Prostate gland (tissue), 2 donors: ENCODE data around the gene SLC2A4. TPM values are rescaled to one million over a fixed set of nuclear protein-coding genes. Genes with fewer than 3 reads are reported as not detected.

Source experiments
- DNase-seq: peaks from one replicate; pipeline ENCODE4 v3.0.0-alpha.2; 2019; ENCODE audit warnings: low spot score
- H3K27ac ChIP-seq, 2 donors: fragments of 200-600 bp; sonication (generic); 2 replicates each; pipeline ENCODE4 v1.5.1; 2017 to 2019
- H3K27me3 ChIP-seq: fragments of 200-600 bp; sonication (generic); replicated peaks from 2 replicates; pipeline ENCODE4 v1.5.1; 2019; ENCODE audit not compliant: insufficient read depth
- H3K36me3 ChIP-seq, 2 donors: fragments of 200-600 bp; sonication (generic); 1 replicate in 1 of 2; 2 replicates in 1 of 2; pipeline versions ENCODE4 v1.5.1 to v1.8.1; 2017 to 2019
- H3K4me1 ChIP-seq: fragments of 200-600 bp; sonication (generic); replicated peaks from 2 replicates; pipeline ENCODE4 v1.5.1; 2019
- H3K4me3 ChIP-seq, 2 donors: fragments of 200-600 bp; sonication (generic); 2 replicates each; pipeline ENCODE4 v1.5.1; 2017 to 2019
- H3K9me3 ChIP-seq: fragments of 200-600 bp; sonication (generic); 2 replicates; pipeline ENCODE4 v1.5.1; 2017
- CTCF ChIP-seq, 4 experiments: fragments of 200-600 bp in 2 of 4; fragments of 450-650 bp in 2 of 4; sonication (generic) in 2 of 4; IDR thresholded peaks; 1 replicate in 3 of 4; 2 replicates in 1 of 4; pipeline ENCODE4 v1.5.1; 2016 to 2019; ENCODE audit warnings: antibody characterized with exemption in 4 of 4, mild to moderate bottlenecking in 2 of 4, moderate library complexity in 2 of 4
- POLR2A ChIP-seq: fragments of 450-650 bp; IDR thresholded peaks from one replicate; pipeline ENCODE4 v1.6.1; 2016; ENCODE audit warnings: antibody characterized with exemption, mild to moderate bottlenecking
- POLR2AphosphoS5 ChIP-seq: sonication (generic); formaldehyde crosslinking; IDR thresholded peaks from one replicate; pipeline ENCODE4 v1.6.1; 2017; ENCODE audit warnings: antibody characterized with exemption
- WGBS: methylation state at CpG from one replicate; pipeline ENCODE4 v1.1.5; 2018; 5-methylcytosine and 5-hydroxymethylcytosine counted together
- intact Hi-C: fragments of 100-400 bp; cut with DNase I; formaldehyde crosslinking; loops from one replicate; pipeline ENCODE4 v1.14.2; 2022
- total RNA-seq, 2 donors: library from RNA; depleted of rRNA; stranded (reverse); fragments of >200 nt; gene quantifications; one replicate each; pipeline ENCODE4 v1.1.0, GENCODE V29; 2016

The SLC2A4 gene
- total RNA-seq, 2 donors from 2014 or later = 13.8 to 27.4 TPM

GRCh38 chr17:7307686-7308624, 26.4 kb downstream of the SLC2A4 start:
- WGBS = under 1% methylated on average over 85 of the region's 104 CpGs
- H3K4me3 ChIP-seq = peak overlapping the region; percentile 99
- H3K4me1 ChIP-seq = peaks cover 8% of the 10 kb centered on the region
- H3K27ac ChIP-seq = peak overlapping the region; percentile 97 to 99
- DNase-seq = no peak
- intact Hi-C loops = no loop called here
- H3K9me3 ChIP-seq = no peaks in the 10 kb centered on the region
- no peaks in the 10 kb centered on the region for H3K27me3 ChIP-seq
- TF ChIP-seq CTCF (IDR thresholded peaks at IDR 0.05) = no peak
- TF ChIP-seq POLR2A = no peak
- TF ChIP-seq POLR2AphosphoS5 = no peak
- H3K36me3 ChIP-seq = peaks cover 8 to 12% of the 10 kb centered on the region in 2 donors

- intact Hi-C loops = no loop called here
- H3K4me1 ChIP-seq = peaks cover 11% of the 10 kb centered on the region
- H3K36me3 ChIP-seq = peaks cover 8 to 12% of the 10 kb centered on the region in 2 donors
- DNase-seq = peak; percentile 88
- H3K27me3 ChIP-seq = no peaks in the 10 kb centered on the region
- TF ChIP-seq POLR2AphosphoS5 = peak; percentile 98
- peak; percentile 70 for TF ChIP-seq POLR2A
- TF ChIP-seq CTCF (IDR thresholded peaks at IDR 0.05) = peak in 1 of 4 experiments; percentile 10
- H3K4me3 ChIP-seq = peak overlapping the region; percentile 99
- no peaks in the 10 kb centered on the region for H3K9me3 ChIP-seq
- WGBS = under 1% methylated on average over 14 of the region's 14 CpGs
- H3K27ac ChIP-seq = peak overlapping the region; percentile 97 to 99
Measured at GRCh38 chr17:7308625-7309433, 27.3 kb downstream of the SLC2A4 start.

GRCh38 chr17:7309628-7310027, 28.1 kb downstream of the SLC2A4 start:
- Histone ChIP-seq H3K36me3 (peaks cover 8 to 12% of the 10 kb centered on the region in 2 donors), H3K4me3 (no peak overlapping the region), H3K9me3 (no peaks in the 10 kb centered on the region), H3K27me3 (no peaks in the 10 kb centered on the region), H3K4me1 (peaks cover 12% of the 10 kb centered on the region), H3K27ac (peak overlapping the region in 1 of 2 donors; percentile 99)
- TF ChIP-seq POLR2A = no peak
- no peak for TF ChIP-seq POLR2AphosphoS5
- no peak for TF ChIP-seq CTCF (IDR thresholded peaks at IDR 0.05)
- DNase-seq = no peak
- intact Hi-C loops = no loop called here
- WGBS = 88% methylated on average over 12 of the region's 12 CpGs

GRCh38 chr17:7311110-7311705, 29.7 kb downstream of the SLC2A4 start:
- 80% methylated on average over 7 of the region's 7 CpGs for whole genome bisulfite sequencing
- intact Hi-C loops = no loop called here
- no peaks in the 10 kb centered on the region for H3K27me3 ChIP-seq
- no peak overlapping the region for H3K4me3 ChIP-seq
- H3K27ac ChIP-seq = no peak overlapping the region
- peaks cover 8 to 12% of the 10 kb centered on the region in 2 donors for H3K36me3 ChIP-seq
- H3K9me3 ChIP-seq = no peaks in the 10 kb centered on the region
- no peak for DNase-seq
- TF ChIP-seq POLR2AphosphoS5 (no peak), CTCF (IDR thresholded peaks at IDR 0.05) (no peak), POLR2A (no peak)
- H3K4me1 ChIP-seq = peaks cover 17% of the 10 kb centered on the region
